GDM1 (cell line): ENCODE results near the gene CCT8L2.
"Not testable (repeated sequence)": the region's sequence is repeated elsewhere in the genome, so short reads cannot be mapped to it uniquely, and the experiment has no call there.

Source experiments
- DNase-seq: peaks from one replicate; lab custom pipeline; 2025; lab: John Stamatoyannopoulos, UW

CCT8L2 gene

DNA sequence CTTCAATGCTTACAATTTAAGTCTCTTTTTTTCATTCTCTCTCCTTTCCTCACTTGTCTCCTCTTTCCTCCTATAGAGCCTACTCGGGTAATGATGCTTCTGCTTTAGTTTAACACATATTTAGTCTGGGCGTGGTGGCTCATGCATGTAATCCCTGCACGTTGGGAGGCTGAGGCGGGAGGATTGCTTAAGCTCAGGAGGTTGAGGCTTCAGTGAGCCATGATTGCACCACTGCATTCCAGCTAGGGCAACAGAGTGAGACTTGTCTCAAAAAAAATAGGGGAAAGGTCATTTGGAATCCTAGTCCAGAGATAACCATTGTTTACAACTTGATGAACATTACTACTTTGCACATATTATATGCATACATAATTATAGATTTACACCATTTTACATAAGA lies 1.4 kb upstream of the CCT8L2 start:
- DNase-seq, result no peak

DNA sequence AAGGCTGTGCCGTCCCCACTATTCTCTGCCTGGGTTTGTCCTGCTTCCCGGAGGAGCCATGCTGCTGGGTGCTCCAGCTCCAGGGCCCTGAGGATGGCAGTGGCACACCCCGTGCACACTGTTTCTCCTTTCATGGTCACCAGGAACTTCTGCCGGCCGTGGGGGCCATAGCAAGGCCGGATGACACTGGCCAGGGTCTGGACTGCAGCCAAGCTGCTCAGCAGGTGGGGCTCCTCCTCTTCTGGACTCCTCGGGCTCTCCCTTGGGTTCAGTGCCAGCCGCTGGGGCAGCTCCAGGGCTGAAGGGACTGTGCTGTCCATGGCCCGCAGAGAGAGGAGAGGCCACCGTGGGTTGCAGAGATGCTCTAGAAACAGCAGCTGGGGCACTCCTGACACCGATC lies 379 bp downstream of the CCT8L2 start:
- not testable (repeated sequence) for DNase-seq

DNA sequence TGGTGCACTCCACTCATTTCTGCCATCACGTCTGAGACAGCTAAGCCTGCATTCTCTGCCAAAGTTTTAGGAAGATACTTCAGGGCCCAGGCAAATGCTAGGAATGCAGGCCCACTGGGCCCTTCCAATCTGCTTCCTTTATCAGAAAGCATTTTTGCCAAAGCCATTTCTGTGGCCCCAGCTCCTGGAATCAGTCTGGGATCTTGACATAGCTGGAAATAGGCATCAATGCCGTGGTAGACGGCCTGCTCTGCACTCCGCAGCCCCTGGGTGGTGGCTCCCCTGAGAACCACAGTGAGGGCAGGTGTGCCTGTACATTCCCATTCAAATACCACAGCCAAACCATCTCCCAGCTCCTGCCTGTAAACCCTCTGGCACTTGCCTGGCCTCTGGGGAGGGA lies 1.5 kb downstream of the CCT8L2 start:
- not testable (repeated sequence) for DNase-seq

GRCh38 chr22:16586991-16587390 lies 5.6 kb downstream of the CCT8L2 start:
- no peak for DNase-seq

GRCh38 chr22:16586170-16586569 lies 6.4 kb downstream of the CCT8L2 start:
- no peak for DNase-seq

DNA sequence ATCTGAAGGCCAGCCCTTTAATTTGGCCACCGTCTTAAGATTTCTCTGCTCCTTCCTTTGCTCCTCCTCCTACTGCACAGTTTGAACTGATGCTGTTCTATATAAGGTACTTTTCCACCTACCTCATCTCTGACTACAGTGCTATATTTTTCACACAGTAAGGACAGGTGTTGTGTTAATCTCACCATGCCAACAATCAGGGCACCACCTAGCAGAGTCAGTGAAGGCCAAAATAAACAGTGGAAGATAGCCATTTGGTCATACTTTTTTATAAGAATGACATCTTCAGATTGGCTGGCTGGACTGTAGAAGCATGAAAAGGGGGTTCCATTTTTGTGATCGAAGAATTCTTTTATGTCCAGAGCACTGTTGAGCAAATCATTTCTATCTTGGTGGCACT lies 11.7 kb downstream of the CCT8L2 start:
- DNase-seq, result not testable (repeated sequence)

GRCh38 chr22:16569240-16569834 lies 23.3 kb downstream of the CCT8L2 start:
- not testable (repeated sequence) for DNase-seq

DNA sequence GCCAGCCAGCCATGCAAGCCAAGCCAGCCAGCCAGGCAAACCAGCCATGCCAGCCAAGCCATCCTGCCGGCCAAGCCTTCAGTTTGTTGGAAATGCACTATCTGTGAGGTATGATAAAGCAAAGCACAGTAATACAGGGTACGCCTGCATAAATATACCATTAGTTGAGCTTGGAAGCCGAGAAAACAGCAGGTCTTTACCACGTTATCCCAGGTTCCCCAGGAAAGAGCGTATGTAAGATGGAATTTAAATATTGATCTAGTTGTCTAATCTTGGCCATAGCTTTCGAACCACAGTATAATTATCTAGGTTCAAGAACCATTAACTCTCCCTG lies 24.2 kb downstream of the CCT8L2 start:
- no peak for DNase-seq

- DNase-seq, result not testable (repeated sequence)
These were observed 24.8 kb downstream of the CCT8L2 start for GRCh38 chr22:16567617-16568424.

DNA sequence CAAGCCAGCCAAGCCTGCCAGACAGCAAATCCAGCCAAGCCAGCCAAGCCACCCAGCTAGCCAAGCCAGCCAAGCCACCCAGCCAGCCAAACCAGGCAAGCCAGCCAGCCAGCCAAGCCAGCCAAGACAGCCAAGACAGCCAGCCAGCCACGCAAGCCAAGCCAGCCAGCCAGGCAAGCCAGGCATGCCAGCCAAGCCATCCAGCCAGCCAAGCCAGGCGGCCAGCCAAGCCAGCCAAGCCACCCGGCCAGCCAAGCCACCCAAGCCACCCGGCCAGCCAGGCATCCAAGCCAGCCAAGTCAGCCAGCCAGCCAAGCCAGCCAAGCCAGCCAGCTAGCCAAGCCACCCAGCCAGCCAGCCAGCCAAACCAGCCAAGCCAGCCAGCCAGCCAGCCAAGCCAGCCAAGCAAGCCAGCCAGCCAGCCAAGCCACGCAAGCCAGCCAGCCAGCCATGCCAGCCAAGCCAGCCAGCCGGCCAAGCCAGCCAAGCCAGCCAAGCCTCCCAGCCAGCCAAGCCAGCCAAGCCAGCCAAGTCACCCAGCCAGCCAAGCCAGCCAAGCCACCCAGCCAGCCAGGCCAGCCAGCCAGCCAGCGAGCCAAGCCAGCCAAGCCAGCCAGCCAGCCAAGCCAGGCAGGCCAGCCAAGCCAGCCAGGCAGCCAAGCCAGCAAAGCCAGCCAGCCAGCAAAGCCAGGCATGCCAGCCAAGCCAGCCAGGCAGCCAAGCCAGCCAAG lies 26.0 kb downstream of the CCT8L2 start:
- not testable (repeated sequence) for DNase-seq

- not testable (repeated sequence) for DNase-seq
These were observed 26.8 kb downstream of the CCT8L2 start for GRCh38 chr22:16565585-16566420.

- not testable (repeated sequence) for DNase-seq
These were observed 27.6 kb downstream of the CCT8L2 start for GRCh38 chr22:16564837-16565584.

- DNase-seq, result no peak
These were observed 28.8 kb downstream of the CCT8L2 start for GRCh38 chr22:16563555-16564520.

DNA sequence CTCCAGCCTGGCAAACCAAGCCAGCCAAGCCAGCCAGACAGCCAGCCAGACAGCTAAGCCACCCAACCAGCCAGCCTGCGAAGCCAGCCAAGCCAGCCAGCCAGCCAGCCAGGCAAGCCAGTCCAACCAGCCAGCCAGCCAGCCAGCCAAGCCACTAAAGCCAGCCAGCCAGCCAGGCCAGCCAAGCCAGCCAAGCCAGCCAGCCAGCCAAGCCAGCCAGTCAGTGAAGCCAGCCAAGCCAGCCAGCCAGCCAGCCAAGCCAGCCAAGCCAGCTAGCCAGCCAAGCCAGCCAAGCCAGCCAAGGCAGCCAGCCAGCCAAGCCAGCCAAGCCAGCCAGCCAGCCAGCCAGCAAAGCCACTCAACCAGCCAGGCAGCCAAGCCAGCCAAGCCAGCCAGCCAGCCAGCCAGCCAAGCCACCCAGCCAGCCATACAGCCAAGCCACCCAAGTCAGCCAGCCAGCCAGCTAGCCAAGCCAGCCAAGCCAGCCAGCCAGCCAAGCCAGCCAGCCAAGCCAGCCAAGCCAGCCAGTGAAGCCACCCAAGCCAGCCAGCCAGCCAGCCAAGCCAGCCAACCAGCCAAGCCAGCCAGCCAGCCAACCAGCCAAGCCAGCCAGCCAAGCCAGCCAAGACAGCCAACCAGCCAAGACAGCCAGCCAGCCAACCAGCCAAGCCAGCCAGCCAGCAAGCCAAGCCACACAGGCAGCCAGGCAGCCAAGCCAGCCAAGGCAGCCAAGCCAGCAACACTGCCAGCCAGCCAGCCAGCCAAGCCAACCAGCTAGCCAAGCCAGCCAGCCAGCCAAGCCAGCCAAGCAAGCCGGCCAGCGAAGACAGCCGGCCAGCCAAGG lies 29.7 kb downstream of the CCT8L2 start:
- no peak for DNase-seq

- DNase-seq, result not testable (repeated sequence)
These were observed 31.4 kb downstream of the CCT8L2 start for GRCh38 chr22:16561093-16561658.

GRCh38 chr22:16560651-16561050 lies 32.0 kb downstream of the CCT8L2 start:
- DNase-seq, result not testable (repeated sequence)

- not testable (repeated sequence) for DNase-seq
These were observed 32.6 kb downstream of the CCT8L2 start for GRCh38 chr22:16559996-16560395.

DNA sequence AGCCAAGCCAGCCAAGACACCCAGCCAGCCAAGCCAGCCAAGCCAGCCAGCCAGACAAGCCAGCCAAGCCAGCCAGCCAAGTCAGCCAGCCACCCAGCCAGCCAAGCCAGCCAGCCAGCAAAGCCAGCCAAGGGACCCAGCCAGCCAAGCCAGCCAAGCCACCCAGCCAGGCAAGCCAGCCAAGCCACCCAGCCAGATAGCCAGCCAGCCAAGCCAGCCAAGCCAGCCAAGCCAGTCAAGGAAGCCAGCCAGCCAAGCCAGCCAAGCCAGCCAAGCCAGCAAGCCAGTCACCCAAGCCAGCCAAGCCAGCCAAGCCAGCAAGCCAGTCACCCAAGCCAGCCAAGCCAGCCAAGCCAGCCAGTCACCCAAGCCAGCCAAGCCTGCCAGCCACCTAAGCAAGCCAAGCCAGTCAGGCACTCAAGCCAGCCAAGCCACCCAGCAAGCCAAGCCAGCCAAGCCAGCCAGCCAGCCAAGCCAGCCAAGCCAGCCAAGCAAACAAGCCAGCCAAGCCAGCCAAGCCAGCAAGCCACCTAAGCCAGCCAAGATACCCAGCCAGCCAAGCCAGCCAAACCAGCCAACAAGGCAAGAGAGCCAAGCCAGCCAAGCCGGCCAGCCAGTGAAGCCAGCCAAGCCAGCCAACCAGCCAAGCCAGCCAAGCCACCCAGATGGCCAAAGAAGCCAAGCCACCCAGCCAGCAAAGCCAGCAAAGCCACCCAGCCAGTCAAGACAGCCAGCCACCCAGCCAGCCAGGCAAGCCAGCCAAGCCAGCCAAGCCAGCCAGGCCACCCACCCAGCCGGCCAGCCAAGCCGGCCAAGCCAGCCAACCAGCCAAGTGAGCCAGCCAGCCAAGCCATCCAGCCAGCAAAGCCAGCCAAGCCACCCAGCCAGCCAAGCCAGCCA lies 33.3 kb downstream of the CCT8L2 start:
- no peak for DNase-seq
